ENCODE data around the gene ADD3. TPM values are rescaled to one million over a fixed set of nuclear protein-coding genes. Genes with fewer than 3 reads are reported as not detected.
A peak's percentile ranks its signal among the peaks of the same experiment; 100 is the strongest.
"Not testable (repeated sequence)": the region's sequence is repeated elsewhere in the genome, so short reads cannot be mapped to it uniquely, and the experiment has no call there.

The ADD3 gene
- total RNA-seq, 2 experiments from 2014 or later, result 85.2 to 85.8 TPM

- intact Hi-C loops (cut with micrococcal nuclease), result no loop called here
These were observed 34.4 kb downstream of the ADD3 start for GRCh38 chr10:110042181-110042580.

DNA sequence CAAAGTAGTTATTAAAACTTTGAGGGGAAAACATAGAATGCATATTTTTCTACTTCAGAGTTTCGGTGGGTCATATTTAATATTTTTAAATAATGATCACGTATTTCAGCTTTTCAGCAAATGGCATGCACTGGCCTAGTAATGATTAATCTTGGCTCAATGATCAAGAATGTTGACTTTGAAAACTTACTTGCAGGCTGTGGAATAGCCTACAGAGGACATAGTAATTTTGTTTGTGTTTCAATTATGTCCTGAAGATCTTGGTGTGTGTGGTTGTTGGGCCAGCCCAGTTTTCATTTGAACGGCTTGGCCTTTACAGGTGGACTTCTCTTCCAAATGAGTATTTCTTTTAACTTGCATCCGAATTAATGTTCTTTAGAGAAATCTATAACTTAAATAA is 35.1 kb downstream of the ADD3 start:
- no peak overlapping the region for H3K27ac Mint-ChIP-seq

More at GRCh38 chr10:110042181-110042580, 34.4 kb downstream of the ADD3 start:
- Mint-ChIP-seq H3K36me3 (ENCODE audit: low read depth) (peaks cover 5% of the 10 kb centered on the region), H3K4me3 (no peak overlapping the region), H3K27me3 (ENCODE audit: low read depth) (no peaks in the 10 kb centered on the region), H3K9me3 (peaks cover 4% of the 10 kb centered on the region), H3K27ac (no peak overlapping the region), H3K4me1 (ENCODE audit: low read depth) (peaks cover 77% of the 10 kb centered on the region)
- no peak for DNase-seq
- CTCF ChIA-PET, result interaction anchor here (0.5 to 1.4 kb wide), 2 partner anchors 12 to 14 kb away, joined by 3 read pairs; no protein-coding TSS in a partner anchor

GRCh38 chr10:110044681-110045080 is 36.9 kb downstream of the ADD3 start:
- CTCF ChIA-PET, result interaction anchor here (0.7 to 1.0 kb wide), 2 partner anchors 13 to 701 kb away, joined by 3 to 5 read pairs; no protein-coding TSS in a partner anchor
- peaks cover 68% of the 10 kb centered on the region for H3K4me1 Mint-ChIP-seq (ENCODE audit: low read depth)
- H3K36me3 Mint-ChIP-seq (ENCODE audit: low read depth), result peaks cover 22% of the 10 kb centered on the region
- peak overlapping the region; percentile 17 for H3K27ac Mint-ChIP-seq
- no peak overlapping the region for H3K4me3 Mint-ChIP-seq
- peaks cover 19% of the 10 kb centered on the region for H3K9me3 Mint-ChIP-seq
- H3K27me3 Mint-ChIP-seq (ENCODE audit: low read depth), result no peaks in the 10 kb centered on the region
- intact Hi-C loops (cut with micrococcal nuclease), result no loop called here
- DNase-seq, result no peak

More for the DNA sequence above, 35.1 kb downstream of the ADD3 start:
- CTCF ChIA-PET, result interaction anchor here (0.5 to 1.4 kb wide), 3 partner anchors 10 to 13 kb away, joined by 3 to 5 read pairs (median 3); no protein-coding TSS in a partner anchor
- no peaks in the 10 kb centered on the region for H3K27me3 Mint-ChIP-seq (ENCODE audit: low read depth)
- intact Hi-C loops (cut with micrococcal nuclease), result no loop called here
- peaks cover 7% of the 10 kb centered on the region for H3K36me3 Mint-ChIP-seq (ENCODE audit: low read depth)
- peaks cover 73% of the 10 kb centered on the region for H3K4me1 Mint-ChIP-seq (ENCODE audit: low read depth)
- H3K9me3 Mint-ChIP-seq, result peaks cover 5% of the 10 kb centered on the region
- no peak for DNase-seq
- no peak overlapping the region for H3K4me3 Mint-ChIP-seq

DNA sequence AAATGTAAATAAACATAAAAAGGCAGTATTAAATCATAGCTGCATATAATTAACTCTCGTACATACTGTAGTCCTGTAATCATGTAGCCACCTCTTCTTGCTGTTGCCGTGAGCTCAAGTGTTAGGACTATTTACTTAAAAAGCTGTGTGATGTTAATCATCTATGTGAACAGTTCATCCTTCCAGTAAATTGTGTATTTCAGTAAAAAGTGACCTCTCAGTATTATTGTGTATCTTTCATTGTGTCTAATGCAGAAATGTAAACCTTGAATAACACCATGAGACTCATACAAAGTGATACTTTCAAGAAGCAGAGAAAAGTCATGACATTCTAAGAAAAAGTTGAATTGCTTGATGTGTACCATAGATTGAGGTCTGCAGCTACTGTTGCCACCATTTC is 38.0 kb downstream of the ADD3 start:
- H3K27ac Mint-ChIP-seq, result peak overlapping the region; percentile 73
- no peak for DNase-seq
- H3K4me3 Mint-ChIP-seq, result no peak overlapping the region
- intact Hi-C loops (cut with micrococcal nuclease), result loop anchor here (1.0 kb wide), 1 partner anchor 9 kb away; no protein-coding TSS in a partner anchor
- H3K27me3 Mint-ChIP-seq (ENCODE audit: low read depth), result no peaks in the 10 kb centered on the region
- peaks cover 30% of the 10 kb centered on the region for H3K9me3 Mint-ChIP-seq
- CTCF ChIA-PET, result interaction anchor here (1.0 to 1.4 kb wide), 2 partner anchors 11 to 32 kb away, joined by 3 to 4 read pairs; no protein-coding TSS in a partner anchor
- peaks cover 29% of the 10 kb centered on the region for H3K36me3 Mint-ChIP-seq (ENCODE audit: low read depth)
- H3K4me1 Mint-ChIP-seq (ENCODE audit: low read depth), result peaks cover 68% of the 10 kb centered on the region

DNA sequence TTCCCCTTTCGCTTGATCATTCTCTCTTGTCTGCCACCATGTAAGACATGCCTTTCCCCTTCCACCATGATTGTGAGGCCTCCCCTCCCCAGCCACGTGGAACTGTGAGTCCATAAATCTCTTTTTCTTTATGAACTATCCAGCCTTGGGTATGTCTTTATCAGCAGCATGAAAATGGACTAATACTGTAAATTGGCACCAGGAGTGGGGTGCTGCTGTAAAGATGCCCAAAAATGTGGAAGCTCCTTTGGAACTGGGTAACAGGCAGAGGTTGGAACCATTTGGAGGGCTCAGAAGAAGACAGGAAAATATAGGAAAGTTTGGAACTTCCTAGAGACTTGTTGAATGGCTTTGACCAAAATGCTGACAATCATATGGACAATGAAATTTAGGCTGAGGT is 40.4 kb downstream of the ADD3 start:
- H3K4me3 Mint-ChIP-seq; H3K27me3 Mint-ChIP-seq (ENCODE audit: low read depth): not testable (repeated sequence)
- peaks cover 77% of the 10 kb centered on the region for H3K4me1 Mint-ChIP-seq (ENCODE audit: low read depth)

DNA sequence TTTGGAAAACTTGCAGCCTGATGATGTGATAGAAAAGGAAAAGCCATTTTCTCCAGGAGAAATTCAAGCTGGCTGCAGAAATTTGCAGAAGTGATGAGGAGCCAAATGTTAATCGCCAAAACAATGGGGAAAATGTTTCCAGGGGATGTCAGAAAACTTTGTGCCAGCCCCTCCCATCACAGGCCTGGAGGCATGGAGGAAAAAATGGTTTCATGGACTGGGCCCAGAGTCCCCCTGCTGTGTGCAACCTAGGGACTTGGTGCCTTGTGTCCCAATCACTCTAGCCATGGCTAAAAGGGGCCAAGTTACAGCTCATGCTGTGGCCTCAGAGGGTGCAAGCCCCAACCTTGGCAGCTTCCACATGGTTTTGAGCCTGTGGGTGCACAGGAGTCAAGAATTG is 41.0 kb downstream of the ADD3 start:
- no peak for DNase-seq
- H3K9me3 Mint-ChIP-seq, result peaks cover 29% of the 10 kb centered on the region
- CTCF ChIA-PET, result no interaction called here
- peaks cover 76% of the 10 kb centered on the region for H3K4me1 Mint-ChIP-seq (ENCODE audit: low read depth)
- H3K27ac Mint-ChIP-seq, result no peak overlapping the region
- H3K4me3 Mint-ChIP-seq, result no peak overlapping the region
- intact Hi-C loops (cut with micrococcal nuclease), result no loop called here
- peaks cover 30% of the 10 kb centered on the region for H3K36me3 Mint-ChIP-seq (ENCODE audit: low read depth)
- no peaks in the 10 kb centered on the region for H3K27me3 Mint-ChIP-seq (ENCODE audit: low read depth)

More for the DNA sequence above, 40.4 kb downstream of the ADD3 start:
- CTCF ChIA-PET, result interaction anchor here (1.5 kb wide), 1 partner anchor 12 kb away, joined by 5 read pairs; no protein-coding TSS in a partner anchor
- Mint-ChIP-seq H3K9me3 (peaks cover 31% of the 10 kb centered on the region), H3K27ac (peak overlapping the region; percentile 37), H3K36me3 (ENCODE audit: low read depth) (peaks cover 33% of the 10 kb centered on the region)
- intact Hi-C loops (cut with micrococcal nuclease); DNase-seq: not testable (repeated sequence)

GRCh38 chr10:110049889-110050591 is 42.3 kb downstream of the ADD3 start:
- H3K36me3 Mint-ChIP-seq (ENCODE audit: low read depth), result peaks cover 30% of the 10 kb centered on the region

DNA sequence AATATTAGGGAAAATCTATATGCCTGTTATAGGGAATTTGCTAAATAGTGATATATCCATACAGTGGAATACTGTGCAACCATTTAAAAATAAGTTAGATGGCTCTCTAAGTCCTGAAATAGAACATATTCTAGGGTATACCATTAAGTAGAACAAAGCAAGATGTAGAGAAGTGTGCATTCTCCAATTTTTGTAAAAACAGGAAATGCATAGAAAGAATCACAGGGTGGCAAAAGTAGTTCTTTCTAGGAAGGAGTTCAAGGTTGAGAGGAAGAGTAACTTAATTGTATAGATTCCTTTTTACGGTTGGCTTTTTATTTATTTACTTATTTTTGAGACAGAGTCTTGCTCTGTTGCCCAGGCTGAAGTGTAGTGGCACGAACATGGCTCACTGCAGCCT is 43.7 kb downstream of the ADD3 start:
- no peak for DNase-seq
- intact Hi-C loops (cut with micrococcal nuclease), result loop anchor here (1.0 kb wide), 1 partner anchor 10 kb away; no protein-coding TSS in a partner anchor
- no peak overlapping the region for H3K27ac Mint-ChIP-seq
- CTCF ChIA-PET, result no interaction called here
- H3K4me3 Mint-ChIP-seq, result no peak overlapping the region
- peaks cover 73% of the 10 kb centered on the region for H3K4me1 Mint-ChIP-seq (ENCODE audit: low read depth)
- H3K27me3 Mint-ChIP-seq (ENCODE audit: low read depth), result no peaks in the 10 kb centered on the region
- H3K36me3 Mint-ChIP-seq (ENCODE audit: low read depth), result peaks cover 30% of the 10 kb centered on the region
- peaks cover 29% of the 10 kb centered on the region for H3K9me3 Mint-ChIP-seq

More at GRCh38 chr10:110049889-110050591, 42.3 kb downstream of the ADD3 start:
- CTCF ChIA-PET, result interaction anchor here (0.9 kb wide), 1 partner anchor 14 kb away, joined by 3 read pairs; no protein-coding TSS in a partner anchor
- intact Hi-C loops (cut with micrococcal nuclease); H3K4me3 Mint-ChIP-seq; H3K27me3 Mint-ChIP-seq (ENCODE audit: low read depth): not testable (repeated sequence)
- Mint-ChIP-seq H3K9me3 (peaks cover 29% of the 10 kb centered on the region), H3K27ac (peak overlapping the region; percentile 82), H3K4me1 (ENCODE audit: low read depth) (peaks cover 72% of the 10 kb centered on the region)
- DNase-seq, result peak; percentile 30

DNA sequence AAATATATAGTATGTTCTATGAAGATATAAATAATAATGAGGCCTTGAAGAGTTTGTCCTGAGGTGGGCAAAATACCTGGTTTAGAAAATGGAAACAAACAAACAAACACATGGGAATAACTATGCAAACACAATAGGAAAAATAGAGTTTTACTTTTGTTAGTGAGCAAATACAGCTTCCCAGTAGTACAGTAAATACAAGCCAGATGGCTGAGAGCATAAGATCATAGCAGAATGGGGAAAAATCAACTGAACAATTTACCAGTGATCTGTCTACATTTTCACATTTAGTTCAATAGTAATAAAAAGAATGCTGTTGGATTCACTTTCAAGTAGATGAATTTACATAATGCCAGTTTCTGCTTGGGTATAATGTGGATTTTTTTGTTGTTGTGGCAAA is 45.1 kb downstream of the ADD3 start:
- DNase-seq, result no peak
- H3K27me3 Mint-ChIP-seq (ENCODE audit: low read depth), result no peaks in the 10 kb centered on the region
- CTCF ChIA-PET, result interaction anchor here (1.3 kb wide), 1 partner anchor 9 kb away, joined by 5 read pairs; no protein-coding TSS in a partner anchor
- no peak overlapping the region for H3K4me3 Mint-ChIP-seq
- H3K27ac Mint-ChIP-seq, result peak overlapping the region; percentile 79
- peaks cover 27% of the 10 kb centered on the region for H3K36me3 Mint-ChIP-seq (ENCODE audit: low read depth)
- H3K4me1 Mint-ChIP-seq (ENCODE audit: low read depth), result peaks cover 84% of the 10 kb centered on the region
- peaks cover 28% of the 10 kb centered on the region for H3K9me3 Mint-ChIP-seq
- intact Hi-C loops (cut with micrococcal nuclease), result no loop called here

DNA sequence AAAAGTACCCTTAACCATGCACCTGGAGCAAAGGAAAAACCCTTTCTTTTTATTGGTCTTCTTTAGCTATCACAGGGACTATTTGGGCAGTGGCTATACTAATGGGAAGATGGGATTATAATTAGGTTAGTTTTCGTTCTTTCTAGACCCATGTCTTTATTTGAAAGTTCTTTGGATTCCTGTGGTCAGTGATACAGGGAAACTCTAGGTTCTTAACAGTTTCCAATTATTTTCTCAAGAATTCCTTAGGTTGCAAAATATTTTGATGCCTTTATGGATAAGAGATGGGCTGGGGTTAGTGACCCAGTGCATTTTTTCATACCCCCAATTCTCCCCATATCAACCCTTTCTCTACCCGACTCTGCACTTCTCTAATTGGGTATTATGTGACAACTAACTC is 49.0 kb downstream of the ADD3 start:
- H3K36me3 Mint-ChIP-seq (ENCODE audit: low read depth), result peaks cover 1% of the 10 kb centered on the region
- H3K27ac Mint-ChIP-seq, result peak overlapping the region; percentile 91
- no peak for DNase-seq
- peaks cover 2% of the 10 kb centered on the region for H3K9me3 Mint-ChIP-seq
- intact Hi-C loops (cut with micrococcal nuclease), result no loop called here
- peaks cover 88% of the 10 kb centered on the region for H3K4me1 Mint-ChIP-seq (ENCODE audit: low read depth)
- H3K27me3 Mint-ChIP-seq (ENCODE audit: low read depth), result no peaks in the 10 kb centered on the region
- CTCF ChIA-PET, result interaction anchor here (0.8 to 1.5 kb wide), 5 partner anchors 12 to 27 kb away, joined by 3 to 5 read pairs (median 3); no protein-coding TSS in a partner anchor
- H3K4me3 Mint-ChIP-seq, result no peak overlapping the region

- H3K9me3 Mint-ChIP-seq, result peaks cover 2% of the 10 kb centered on the region
- CTCF ChIA-PET, result interaction anchor here (0.8 to 1.5 kb wide), 7 partner anchors 9 to 173 kb away, joined by 3 to 6 read pairs (median 4); no protein-coding TSS in a partner anchor
- H3K27ac Mint-ChIP-seq, result peak overlapping the region; percentile 91
These were observed 49.7 kb downstream of the ADD3 start for GRCh38 chr10:110057456-110057855.

GRCh38 chr10:110058212-110058611 is 50.4 kb downstream of the ADD3 start:
- CTCF ChIA-PET, result interaction anchor here (0.7 to 1.5 kb wide), 10 partner anchors 8 to 174 kb away, joined by 3 to 6 read pairs (median 4); no protein-coding TSS in a partner anchor
- Mint-ChIP-seq H3K36me3 (ENCODE audit: low read depth) (peaks cover 1% of the 10 kb centered on the region), H3K27ac (peak overlapping the region; percentile 91), H3K4me3 (peak overlapping the region; percentile 71), H3K4me1 (ENCODE audit: low read depth) (peaks cover 83% of the 10 kb centered on the region), H3K9me3 (peaks cover 2% of the 10 kb centered on the region), H3K27me3 (ENCODE audit: low read depth) (no peaks in the 10 kb centered on the region)
- intact Hi-C loops (cut with micrococcal nuclease), result loop anchor here (1.0 kb wide), 2 partner anchors 19 to 48 kb away; no protein-coding TSS in a partner anchor
- DNase-seq, result no peak

More at GRCh38 chr10:110057456-110057855, 49.7 kb downstream of the ADD3 start:
- H3K4me3 Mint-ChIP-seq, result peak overlapping the region; percentile 3
- intact Hi-C loops (cut with micrococcal nuclease), result no loop called here
- no peak for DNase-seq
- peaks cover 1% of the 10 kb centered on the region for H3K36me3 Mint-ChIP-seq (ENCODE audit: low read depth)
- peaks cover 83% of the 10 kb centered on the region for H3K4me1 Mint-ChIP-seq (ENCODE audit: low read depth)
- H3K27me3 Mint-ChIP-seq (ENCODE audit: low read depth), result no peaks in the 10 kb centered on the region

Measured in activated naive CD4-positive, alpha-beta T cell treated with anti-CD3 and anti-CD28 coated beads for 36 hours (primary cell).